ENCODE measurements around the gene AQP12A.

DNA sequence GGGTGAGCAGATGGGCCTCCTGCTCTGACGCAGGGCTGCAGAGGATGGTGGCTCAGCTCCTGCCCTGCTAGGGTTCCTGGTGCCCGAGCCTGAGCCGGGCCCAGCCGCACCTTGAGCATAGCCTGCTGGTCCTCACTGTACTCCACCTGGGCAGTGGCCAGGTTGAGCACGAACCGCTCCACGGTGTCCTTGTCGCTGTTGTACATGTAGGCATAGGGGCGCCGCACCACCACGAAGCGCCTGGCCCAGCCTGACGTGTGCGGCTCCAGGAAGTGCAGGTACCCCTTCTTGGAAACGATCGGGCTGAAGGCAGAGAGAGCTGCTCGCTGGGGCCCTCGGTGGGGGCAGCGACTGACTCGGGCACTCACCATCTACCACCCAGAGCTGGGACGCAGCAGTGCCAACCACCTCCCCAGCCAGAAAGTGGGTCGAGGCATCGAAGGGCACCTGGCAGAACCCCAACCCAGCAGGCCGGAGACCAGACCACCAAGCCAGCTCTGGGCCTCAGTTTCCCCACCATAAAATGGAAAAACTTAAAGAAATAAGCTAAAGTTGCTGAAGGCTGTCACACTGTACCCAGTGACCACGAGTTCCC lies 27.3 kb downstream of the AQP12A start:
- TF ChIP-seq, protein P1, sequence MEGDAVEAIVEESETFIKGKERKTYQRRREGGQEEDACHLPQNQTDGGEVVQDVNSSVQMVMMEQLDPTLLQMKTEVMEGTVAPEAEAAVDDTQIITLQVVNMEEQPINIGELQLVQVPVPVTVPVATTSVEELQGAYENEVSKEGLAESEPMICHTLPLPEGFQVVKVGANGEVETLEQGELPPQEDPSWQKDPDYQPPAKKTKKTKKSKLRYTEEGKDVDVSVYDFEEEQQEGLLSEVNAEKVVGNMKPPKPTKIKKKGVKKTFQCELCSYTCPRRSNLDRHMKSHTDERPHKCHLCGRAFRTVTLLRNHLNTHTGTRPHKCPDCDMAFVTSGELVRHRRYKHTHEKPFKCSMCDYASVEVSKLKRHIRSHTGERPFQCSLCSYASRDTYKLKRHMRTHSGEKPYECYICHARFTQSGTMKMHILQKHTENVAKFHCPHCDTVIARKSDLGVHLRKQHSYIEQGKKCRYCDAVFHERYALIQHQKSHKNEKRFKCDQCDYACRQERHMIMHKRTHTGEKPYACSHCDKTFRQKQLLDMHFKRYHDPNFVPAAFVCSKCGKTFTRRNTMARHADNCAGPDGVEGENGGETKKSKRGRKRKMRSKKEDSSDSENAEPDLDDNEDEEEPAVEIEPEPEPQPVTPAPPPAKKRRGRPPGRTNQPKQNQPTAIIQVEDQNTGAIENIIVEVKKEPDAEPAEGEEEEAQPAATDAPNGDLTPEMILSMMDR (IDR thresholded peaks at IDR 0.05): no peak
- TF ChIP-seq POLR2A (IDR thresholded peaks at IDR 0.05): no peak

All from uterus (tissue), 2 donors.